Right ventricle myocardium superior (tissue), 1 donor: ENCODE results near the gene SEPHS1. TPM values are rescaled to one million over a fixed set of nuclear protein-coding genes. Genes with fewer than 3 reads are reported as not detected.

Experiments
- total RNA-seq: library from RNA; stranded (reverse); fragmentation: NEBNext Ultra II Directional; extraction: Animal tissue kit (Norgen Biotek cat#: 25700); gene quantifications from one replicate; pipeline ENCODE4 v1.2.1, GENCODE V29; 2021
- donor health status: DM: no; HTN: yes; CAD: no; lungs with severe emphysema.

Gene SEPHS1
- total RNA-seq, 1 donor from 2014 or later: 27.8 TPM

Other genes with a start within 250 kb of the SEPHS1 start
- 149 TPM for gene OPTN, start 248.1 kb downstream of the SEPHS1 start, total RNA-seq
- gene MCM10, start 186.7 kb downstream of the SEPHS1 start, total RNA-seq: 0.30 TPM
- not detected for gene UCMA, start 113.9 kb downstream of the SEPHS1 start, total RNA-seq
- gene PHYH, start 48.2 kb downstream of the SEPHS1 start, total RNA-seq: 181 TPM
- 18.5 TPM for gene BEND7, start 180.7 kb upstream of the SEPHS1 start, total RNA-seq
- gene PRPF18, start 238.7 kb upstream of the SEPHS1 start, total RNA-seq: 14.9 TPM